Measurements from ENCODE around the gene CIB4.
A peak's percentile ranks its signal among the peaks of the same experiment; 100 is the strongest.

The CIB4 gene

DNA sequence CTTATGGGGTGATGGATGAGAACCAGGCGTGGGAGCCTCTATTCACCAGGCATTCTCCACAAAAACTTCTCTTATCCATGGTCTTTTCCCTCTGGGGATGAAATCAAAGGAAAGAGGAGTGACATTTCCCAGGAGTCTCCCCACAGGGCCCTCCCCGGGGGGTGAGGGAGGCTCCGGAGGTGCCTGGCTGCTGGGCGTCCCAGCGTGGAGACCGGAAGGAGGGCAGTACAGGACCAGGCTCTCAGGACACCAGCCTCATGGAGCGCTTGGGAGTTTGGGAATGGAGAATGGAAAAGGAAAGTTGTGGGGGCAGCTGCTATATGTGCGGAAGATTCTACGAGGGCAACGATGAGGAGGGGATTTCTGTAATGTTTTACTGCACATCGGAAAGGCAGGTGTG is 22.1 kb downstream of the CIB4 start:
- in situ Hi-C loops (cut with MboI; ENCODE audit: low pct_unique_long_range_greater_than_20kb, low sequenced_read_pairs, unreplicated experiment), result no loop called here
- TF ChIP-seq, protein P1, sequence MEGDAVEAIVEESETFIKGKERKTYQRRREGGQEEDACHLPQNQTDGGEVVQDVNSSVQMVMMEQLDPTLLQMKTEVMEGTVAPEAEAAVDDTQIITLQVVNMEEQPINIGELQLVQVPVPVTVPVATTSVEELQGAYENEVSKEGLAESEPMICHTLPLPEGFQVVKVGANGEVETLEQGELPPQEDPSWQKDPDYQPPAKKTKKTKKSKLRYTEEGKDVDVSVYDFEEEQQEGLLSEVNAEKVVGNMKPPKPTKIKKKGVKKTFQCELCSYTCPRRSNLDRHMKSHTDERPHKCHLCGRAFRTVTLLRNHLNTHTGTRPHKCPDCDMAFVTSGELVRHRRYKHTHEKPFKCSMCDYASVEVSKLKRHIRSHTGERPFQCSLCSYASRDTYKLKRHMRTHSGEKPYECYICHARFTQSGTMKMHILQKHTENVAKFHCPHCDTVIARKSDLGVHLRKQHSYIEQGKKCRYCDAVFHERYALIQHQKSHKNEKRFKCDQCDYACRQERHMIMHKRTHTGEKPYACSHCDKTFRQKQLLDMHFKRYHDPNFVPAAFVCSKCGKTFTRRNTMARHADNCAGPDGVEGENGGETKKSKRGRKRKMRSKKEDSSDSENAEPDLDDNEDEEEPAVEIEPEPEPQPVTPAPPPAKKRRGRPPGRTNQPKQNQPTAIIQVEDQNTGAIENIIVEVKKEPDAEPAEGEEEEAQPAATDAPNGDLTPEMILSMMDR (IDR thresholded peaks at IDR 0.05; ENCODE audit: extremely low read depth, insufficient read depth, missing control alignments), result no peak
- no peak for DNase-seq (ENCODE audit: low spot score)

DNA sequence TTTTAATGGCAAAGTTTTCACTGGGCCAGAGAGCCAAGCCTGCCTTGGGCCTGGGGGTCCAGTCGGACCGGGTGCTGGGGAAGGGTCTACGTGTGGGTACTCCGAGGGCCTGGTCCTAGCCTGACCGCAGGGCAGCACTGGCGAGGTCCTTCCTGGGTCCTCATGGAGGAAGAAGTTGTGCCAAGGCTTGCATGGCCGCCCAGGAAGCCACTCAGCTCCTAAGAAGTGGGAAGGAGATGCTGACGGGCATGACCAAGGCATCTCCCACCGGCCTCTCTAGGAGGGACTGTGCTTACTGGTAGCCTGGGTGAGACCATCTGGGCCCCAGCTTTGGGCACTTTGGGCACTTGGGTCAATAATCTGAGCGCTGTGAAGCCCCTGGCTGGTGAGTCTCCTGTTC is 22.6 kb downstream of the CIB4 start:
- no peak for DNase-seq (ENCODE audit: low spot score)
- TF ChIP-seq, protein P1 (IDR thresholded peaks at IDR 0.05; ENCODE audit: extremely low read depth, insufficient read depth, missing control alignments), result no peak
- in situ Hi-C loops (cut with MboI; ENCODE audit: low pct_unique_long_range_greater_than_20kb, low sequenced_read_pairs, unreplicated experiment), result no loop called here

GRCh38 chr2:26617588-26618083 is 23.5 kb downstream of the CIB4 start:
- DNase-seq (ENCODE audit: low spot score), result no peak
- in situ Hi-C loops (cut with MboI; ENCODE audit: low pct_unique_long_range_greater_than_20kb, low sequenced_read_pairs, unreplicated experiment), result no loop called here
- TF ChIP-seq, protein P1 (IDR thresholded peaks at IDR 0.05; ENCODE audit: extremely low read depth, insufficient read depth, missing control alignments), result no peak

DNA sequence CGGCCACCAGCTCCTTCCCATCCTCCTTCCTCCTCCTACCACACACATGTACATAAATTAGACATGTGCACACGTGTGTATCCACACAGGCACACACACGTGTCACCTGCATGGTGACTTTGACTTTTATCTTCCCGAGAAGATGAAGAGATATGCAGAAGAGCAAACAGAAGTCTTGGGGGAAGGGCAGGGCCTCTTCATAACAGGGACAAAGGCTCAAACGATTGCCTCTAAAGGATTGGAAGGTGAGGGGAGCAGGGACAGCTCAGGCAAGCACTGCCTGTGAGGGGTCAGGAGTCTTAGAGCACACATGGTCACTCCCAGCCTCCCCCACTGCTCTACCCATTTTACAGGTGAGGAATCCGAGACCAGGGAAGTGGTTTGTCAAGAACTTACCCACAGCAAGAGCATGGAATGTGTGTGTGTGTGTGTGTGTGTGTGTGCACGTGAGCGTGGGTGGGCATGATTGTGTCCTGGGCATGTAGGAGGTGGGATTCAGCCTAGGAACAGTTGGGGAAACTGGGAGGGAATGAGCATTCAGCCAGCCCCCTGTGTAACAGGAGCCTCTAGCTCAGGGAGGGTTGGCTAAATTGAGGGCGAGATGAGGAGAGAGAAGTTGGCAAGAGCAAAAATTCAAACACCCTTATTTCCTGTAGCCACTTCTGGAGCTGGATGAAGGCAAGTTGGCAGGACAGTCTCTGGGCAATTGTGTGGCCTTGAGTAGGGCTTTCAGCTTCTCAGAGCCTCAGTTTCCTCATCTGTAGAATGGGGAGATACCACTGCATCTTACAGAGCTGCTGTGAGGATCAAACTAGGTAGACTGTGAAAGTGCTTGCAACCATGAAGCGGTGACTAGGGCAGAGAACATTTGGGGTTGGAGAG is 24.2 kb downstream of the CIB4 start:
- TF ChIP-seq, protein P1 (IDR thresholded peaks at IDR 0.05; ENCODE audit: extremely low read depth, insufficient read depth, missing control alignments), result no peak
- DNase-seq (ENCODE audit: low spot score), result no peak
- in situ Hi-C loops (cut with MboI; ENCODE audit: low pct_unique_long_range_greater_than_20kb, low sequenced_read_pairs, unreplicated experiment), result no loop called here

DNA sequence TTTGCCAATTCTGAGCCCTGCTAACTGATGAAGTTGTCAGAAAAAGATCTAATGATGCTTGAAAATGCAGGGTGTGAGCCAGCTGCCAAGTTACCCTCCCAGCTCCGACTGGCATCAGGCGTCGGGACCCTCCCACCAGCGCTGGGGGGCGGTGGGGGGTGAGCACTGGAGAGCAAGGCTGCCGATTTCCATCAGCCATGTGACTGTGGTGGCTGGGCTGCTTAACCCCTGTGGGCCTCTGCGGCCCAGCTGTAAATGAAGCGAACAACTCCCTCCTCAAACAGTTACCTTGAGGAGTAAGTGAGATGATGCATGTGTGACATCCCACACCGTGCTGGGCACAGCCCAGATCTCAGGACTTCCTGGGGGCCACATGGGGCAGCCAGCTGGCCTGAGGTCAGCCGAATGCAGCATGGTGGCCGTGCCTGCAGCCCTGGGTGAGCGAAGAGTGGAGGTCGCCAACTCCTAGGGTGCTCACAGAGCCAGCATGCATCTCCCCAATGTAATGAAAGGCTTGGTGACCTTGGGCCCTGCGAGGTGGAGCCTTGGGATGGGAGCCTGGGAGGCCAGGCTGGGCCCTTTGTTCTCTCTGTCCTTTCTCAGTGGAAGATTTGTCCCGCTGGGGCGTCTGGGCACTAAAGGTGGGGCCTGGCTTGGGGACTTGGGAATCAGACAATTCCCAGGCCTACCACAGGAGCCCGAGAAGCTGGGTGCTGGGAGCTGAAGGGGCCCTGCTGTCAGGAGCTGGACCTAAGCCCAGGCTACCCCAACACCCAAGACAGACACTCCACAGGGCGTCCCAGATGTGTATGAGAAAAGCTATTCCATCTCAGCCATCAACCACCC is 25.1 kb downstream of the CIB4 start:
- in situ Hi-C loops (cut with MboI; ENCODE audit: low pct_unique_long_range_greater_than_20kb, low sequenced_read_pairs, unreplicated experiment), result no loop called here
- no peak for DNase-seq (ENCODE audit: low spot score)
- TF ChIP-seq, protein P1 (IDR thresholded peaks at IDR 0.05; ENCODE audit: extremely low read depth, insufficient read depth, missing control alignments), result no peak

- TF ChIP-seq, protein P1 (IDR thresholded peaks at IDR 0.05; ENCODE audit: extremely low read depth, insufficient read depth, missing control alignments), result peak; percentile 8
- no peak for DNase-seq (ENCODE audit: low spot score)
- in situ Hi-C loops (cut with MboI; ENCODE audit: low pct_unique_long_range_greater_than_20kb, low sequenced_read_pairs, unreplicated experiment), result no loop called here
Measured at GRCh38 chr2:26615336-26615859, 25.8 kb downstream of the CIB4 start.
